HG03521 (cell line): Measurements from ENCODE around the gene VEGFC.

ENCODE experiments used
- ATAC-seq: cut with Tn5 transposase; IDR thresholded peaks from one replicate; pipeline ENCODE4 v1.9.1; 2021; ENCODE audit warnings: mild to moderate bottlenecking, moderate library complexity; ENCODE audit not compliant: unreplicated experiment

The VEGFC gene

GRCh38 chr4:176709417-176709816 is 83.3 kb downstream of the VEGFC start:
- no peak for ATAC-seq

GRCh38 chr4:176708771-176709311 is 83.9 kb downstream of the VEGFC start:
- no peak for ATAC-seq

GRCh38 chr4:176690716-176691115 is 102.0 kb downstream of the VEGFC start:
- ATAC-seq, result no peak

- ATAC-seq, result no peak
These were observed 112.0 kb downstream of the VEGFC start for GRCh38 chr4:176680668-176681180.

GRCh38 chr4:176676901-176677300 is 115.8 kb downstream of the VEGFC start:
- ATAC-seq, result no peak

GRCh38 chr4:176675810-176676209 is 116.9 kb downstream of the VEGFC start:
- ATAC-seq, result no peak

- no peak for ATAC-seq
These were observed 121.2 kb downstream of the VEGFC start for GRCh38 chr4:176671532-176671931.

- no peak for ATAC-seq
These were observed 124.4 kb downstream of the VEGFC start for GRCh38 chr4:176668324-176668723.

- no peak for ATAC-seq
These were observed 127.8 kb downstream of the VEGFC start for GRCh38 chr4:176664964-176665363.

- ATAC-seq, result no peak
These were observed 132.2 kb downstream of the VEGFC start for GRCh38 chr4:176660561-176660960.

GRCh38 chr4:176656108-176656507 is 136.6 kb downstream of the VEGFC start:
- ATAC-seq, result no peak

GRCh38 chr4:176654565-176655216 is 138.0 kb downstream of the VEGFC start:
- ATAC-seq, result no peak

GRCh38 chr4:176653401-176654220 is 139.1 kb downstream of the VEGFC start:
- ATAC-seq, result no peak

- ATAC-seq, result no peak
These were observed 146.4 kb downstream of the VEGFC start for GRCh38 chr4:176646311-176646710.

GRCh38 chr4:176645246-176645960 is 147.3 kb downstream of the VEGFC start:
- ATAC-seq, result no peak

GRCh38 chr4:176642472-176642871 is 150.2 kb downstream of the VEGFC start:
- no peak for ATAC-seq

- no peak for ATAC-seq
These were observed 151.5 kb downstream of the VEGFC start for GRCh38 chr4:176641237-176641636.

- ATAC-seq, result no peak
These were observed 153.7 kb downstream of the VEGFC start for GRCh38 chr4:176638992-176639391.

GRCh38 chr4:176636292-176636691 is 156.4 kb downstream of the VEGFC start:
- no peak for ATAC-seq

- no peak for ATAC-seq
These were observed 157.1 kb downstream of the VEGFC start for GRCh38 chr4:176635372-176636261.
